ENCODE data around the gene SEPTIN5. TPM values are rescaled to one million over a fixed set of nuclear protein-coding genes. Genes with fewer than 3 reads are reported as not detected.
A peak's percentile ranks its signal among the peaks of the same experiment; 100 is the strongest.

The SEPTIN5 gene
- total and polyA plus RNA-seq, 9 of the 15 experiments (the other 6 are each of a cell fraction or from before 2014, with no cell fraction given), result 0.03 to 195 (median 119) TPM

DNA sequence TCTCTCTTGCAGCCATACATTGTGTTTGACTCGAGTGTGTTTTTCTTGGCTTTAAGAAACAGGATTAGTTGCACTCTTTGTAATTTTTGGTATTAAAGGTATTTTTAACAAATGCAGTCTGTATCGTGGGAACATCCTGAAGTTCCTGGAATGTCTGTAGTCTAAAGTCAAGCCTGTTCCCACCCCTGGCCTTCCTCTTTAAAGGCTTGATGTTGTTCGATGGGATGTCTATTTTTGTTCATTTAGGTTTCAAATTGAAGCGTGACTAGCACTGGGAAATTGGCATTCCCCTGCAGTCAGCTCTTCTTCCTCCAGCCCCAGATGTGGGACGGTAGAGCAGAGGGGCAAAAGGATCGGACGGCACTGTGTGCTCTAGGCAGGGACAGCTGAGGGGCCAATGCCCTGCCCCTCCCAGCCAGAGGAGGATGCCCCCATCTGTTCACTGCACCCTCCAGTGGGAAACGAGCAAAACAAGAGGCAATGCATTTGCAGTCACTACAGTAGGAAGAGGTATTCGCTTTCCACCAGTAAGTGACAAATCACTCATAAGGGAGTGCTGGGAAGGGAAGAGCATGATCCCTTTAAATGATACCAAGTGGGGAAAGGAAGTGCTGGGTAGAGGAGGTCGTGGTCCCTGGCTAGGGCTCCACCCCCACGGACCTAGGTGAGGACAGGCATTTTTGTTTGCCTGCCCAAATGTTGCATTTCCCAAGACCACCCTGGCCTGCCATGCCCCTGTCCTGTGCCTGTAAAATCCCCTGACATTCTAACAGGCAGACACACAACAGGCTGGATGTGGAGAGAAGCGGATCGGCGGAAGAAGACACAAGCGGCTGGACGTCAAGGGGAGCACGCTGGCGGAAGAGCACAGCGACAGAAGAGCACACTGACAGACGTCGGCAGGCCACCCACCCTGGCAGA lies 47.4 kb upstream of the SEPTIN5 start (continued):
- TF ChIP-seq, protein P1, sequence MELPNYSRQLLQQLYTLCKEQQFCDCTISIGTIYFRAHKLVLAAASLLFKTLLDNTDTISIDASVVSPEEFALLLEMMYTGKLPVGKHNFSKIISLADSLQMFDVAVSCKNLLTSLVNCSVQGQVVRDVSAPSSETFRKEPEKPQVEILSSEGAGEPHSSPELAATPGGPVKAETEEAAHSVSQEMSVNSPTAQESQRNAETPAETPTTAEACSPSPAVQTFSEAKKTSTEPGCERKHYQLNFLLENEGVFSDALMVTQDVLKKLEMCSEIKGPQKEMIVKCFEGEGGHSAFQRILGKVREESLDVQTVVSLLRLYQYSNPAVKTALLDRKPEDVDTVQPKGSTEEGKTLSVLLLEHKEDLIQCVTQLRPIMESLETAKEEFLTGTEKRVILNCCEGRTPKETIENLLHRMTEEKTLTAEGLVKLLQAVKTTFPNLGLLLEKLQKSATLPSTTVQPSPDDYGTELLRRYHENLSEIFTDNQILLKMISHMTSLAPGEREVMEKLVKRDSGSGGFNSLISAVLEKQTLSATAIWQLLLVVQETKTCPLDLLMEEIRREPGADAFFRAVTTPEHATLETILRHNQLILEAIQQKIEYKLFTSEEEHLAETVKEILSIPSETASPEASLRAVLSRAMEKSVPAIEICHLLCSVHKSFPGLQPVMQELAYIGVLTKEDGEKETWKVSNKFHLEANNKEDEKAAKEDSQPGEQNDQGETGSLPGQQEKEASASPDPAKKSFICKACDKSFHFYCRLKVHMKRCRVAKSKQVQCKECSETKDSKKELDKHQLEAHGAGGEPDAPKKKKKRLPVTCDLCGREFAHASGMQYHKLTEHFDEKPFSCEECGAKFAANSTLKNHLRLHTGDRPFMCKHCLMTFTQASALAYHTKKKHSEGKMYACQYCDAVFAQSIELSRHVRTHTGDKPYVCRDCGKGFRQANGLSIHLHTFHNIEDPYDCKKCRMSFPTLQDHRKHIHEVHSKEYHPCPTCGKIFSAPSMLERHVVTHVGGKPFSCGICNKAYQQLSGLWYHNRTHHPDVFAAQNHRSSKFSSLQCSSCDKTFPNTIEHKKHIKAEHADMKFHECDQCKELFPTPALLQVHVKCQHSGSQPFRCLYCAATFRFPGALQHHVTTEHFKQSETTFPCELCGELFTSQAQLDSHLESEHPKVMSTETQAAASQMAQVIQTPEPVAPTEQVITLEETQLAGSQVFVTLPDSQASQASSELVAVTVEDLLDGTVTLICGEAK (IDR thresholded peaks at IDR 0.05), result no peak
- TF ChIP-seq, protein P1 (CRISPR knock-in tag; IDR thresholded peaks at IDR 0.05), result peak; percentile 58; the same call in 1 of the 2 replicates
- TF ChIP-seq TAF15 (IDR thresholded peaks at IDR 0.05; ENCODE audit: low read depth, low read length) (no peak), SPI1 (IDR thresholded peaks at IDR 0.05; ENCODE audit: borderline replicate concordance, low read depth, low read length) (peak; percentile 41; the same call in 1 of the 2 replicates), NR4A1 (CRISPR knock-in tag; IDR thresholded peaks at IDR 0.05) (no peak), NR4A1 (tag; IDR thresholded peaks at IDR 0.05) (no peak), IFI16 (CRISPR knock-in tag; IDR thresholded peaks at IDR 0.05) (no peak), U2AF1 (optimal IDR thresholded peaks at IDR 0.05; ENCODE audit: low read depth, low read length) (no peak), HMGN3 (IDR thresholded peaks at IDR 0.05; ENCODE audit: borderline replicate concordance, extremely low read depth, insufficient read length, low read depth, low read length) (no peak), SMAD4 (CRISPR knock-in tag; conservative IDR thresholded peaks at IDR 0.05) (no peak), JUN (IDR thresholded peaks at IDR 0.05; ENCODE audit: borderline replicate concordance, low read depth, low read length) (no peak), JUN (CRISPR knock-in tag; IDR thresholded peaks at IDR 0.05; ENCODE audit: borderline replicate concordance) (no peak), CC2D1A (IDR thresholded peaks at IDR 0.05) (peak; percentile 93), CBFA2T2 (conservative IDR thresholded peaks at IDR 0.05) (no peak), CBX2 (IDR thresholded peaks at IDR 0.05; ENCODE audit: insufficient read depth, low read length, poor library complexity, severe bottlenecking) (peak; percentile 8)
- TF ChIP-seq, protein P2, sequence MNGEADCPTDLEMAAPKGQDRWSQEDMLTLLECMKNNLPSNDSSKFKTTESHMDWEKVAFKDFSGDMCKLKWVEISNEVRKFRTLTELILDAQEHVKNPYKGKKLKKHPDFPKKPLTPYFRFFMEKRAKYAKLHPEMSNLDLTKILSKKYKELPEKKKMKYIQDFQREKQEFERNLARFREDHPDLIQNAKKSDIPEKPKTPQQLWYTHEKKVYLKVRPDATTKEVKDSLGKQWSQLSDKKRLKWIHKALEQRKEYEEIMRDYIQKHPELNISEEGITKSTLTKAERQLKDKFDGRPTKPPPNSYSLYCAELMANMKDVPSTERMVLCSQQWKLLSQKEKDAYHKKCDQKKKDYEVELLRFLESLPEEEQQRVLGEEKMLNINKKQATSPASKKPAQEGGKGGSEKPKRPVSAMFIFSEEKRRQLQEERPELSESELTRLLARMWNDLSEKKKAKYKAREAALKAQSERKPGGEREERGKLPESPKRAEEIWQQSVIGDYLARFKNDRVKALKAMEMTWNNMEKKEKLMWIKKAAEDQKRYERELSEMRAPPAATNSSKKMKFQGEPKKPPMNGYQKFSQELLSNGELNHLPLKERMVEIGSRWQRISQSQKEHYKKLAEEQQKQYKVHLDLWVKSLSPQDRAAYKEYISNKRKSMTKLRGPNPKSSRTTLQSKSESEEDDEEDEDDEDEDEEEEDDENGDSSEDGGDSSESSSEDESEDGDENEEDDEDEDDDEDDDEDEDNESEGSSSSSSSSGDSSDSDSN (IDR thresholded peaks at IDR 0.05; ENCODE audit: borderline replicate concordance in 1 of 2, low read depth in 2 of 2, low read length in 2 of 2), result 0 out of 4 replicates have a peak, but pooled peaks of 1 of the 2 experiments have one; percentile 64
